OCI-LY7 (cell line): ENCODE measurements around the gene TBC1D10B. TPM values are rescaled to one million over a fixed set of nuclear protein-coding genes. Genes with fewer than 3 reads are reported as not detected.

ENCODE experiments used
- BruUV-seq: library from RNA; stranded (reverse); fragments of 400-500 nt; replicated peaks from 2 replicates; lab custom pipeline; 2021; lab: Mats Ljungman, UMichigan
- CTCF ChIA-PET: fragments of 300-600 bp; sonication (Branson Sonifier 250); formaldehyde crosslinking; loops from one replicate; lab custom pipeline; 2022; ENCODE audit warnings: antibody characterized with exemption; ENCODE audit not compliant: unreplicated experiment; lab: Charles Lee
- POLR2A ChIA-PET: fragments of 300-600 bp; sonication (Branson Sonifier 250); formaldehyde crosslinking; loops from one replicate; lab custom pipeline; 2022; ENCODE audit warnings: antibody characterized with exemption; lab: Charles Lee
- DNase-seq: peaks from one replicate; pipeline ENCODE4 v3.0.0-alpha.2; 2015; ENCODE audit warnings: low spot score
- H2AFZ ChIP-seq: fragments of 200-600 bp; sonication (generic), shearing (Covaris generic); 2 replicates; pipeline ENCODE4 v1.6.1; 2014; ENCODE audit warnings: mild to moderate bottlenecking, antibody characterized with exemption, low read length, moderate library complexity
- H3K27ac ChIP-seq: fragments of 200-600 bp; sonication (generic); 2 replicates; pipeline ENCODE4 v1.5.1; 2014; ENCODE audit warnings: mixed run types, low read depth, mild to moderate bottlenecking, moderate library complexity, low read length, inconsistent platforms; ENCODE audit not compliant: poor library complexity, severe bottlenecking
- H3K36me3 ChIP-seq: fragments of 200-600 bp; sonication (generic); 2 replicates; pipeline ENCODE4 v1.6.1; 2014; ENCODE audit warnings: mild to moderate bottlenecking, antibody characterized with exemption, low read length, moderate library complexity, mixed read lengths; ENCODE audit not compliant: insufficient read depth
- H3K4me1 ChIP-seq: fragments of 200-600 bp; sonication (generic); 2 replicates; pipeline ENCODE4 v1.5.1; 2014; ENCODE audit warnings: mild to moderate bottlenecking, low read length; ENCODE audit not compliant: insufficient read depth, poor library complexity, severe bottlenecking
- H3K4me2 ChIP-seq: fragments of 200-600 bp; sonication (generic); 2 replicates; pipeline ENCODE4 v1.6.1; 2014; ENCODE audit warnings: mild to moderate bottlenecking, low read length
- H3K4me3 ChIP-seq: fragments of 200-600 bp; sonication (generic); 2 replicates; pipeline ENCODE4 v1.5.1; 2014; ENCODE audit warnings: mild to moderate bottlenecking, low read depth, low read length; ENCODE audit not compliant: poor library complexity, severe bottlenecking
- H3K79me2 ChIP-seq: fragments of 200-600 bp; sonication (generic); 2 replicates; pipeline ENCODE4 v1.6.1; 2016; ENCODE audit warnings: low read depth, mild to moderate bottlenecking, low read length, moderate library complexity, mixed read lengths; ENCODE audit not compliant: insufficient read depth
- H3K9me2 ChIP-seq: fragments of 200-600 bp; sonication (generic); 2 replicates; pipeline ENCODE4 v1.6.1; 2016; ENCODE audit warnings: mild to moderate bottlenecking, low read length, mixed read lengths; ENCODE audit not compliant: insufficient read depth
- H3K9me3 ChIP-seq: fragments of 200-600 bp; sonication (generic); 2 replicates; pipeline ENCODE4 v1.6.1; 2014; ENCODE audit warnings: mild to moderate bottlenecking, mixed run types, low read length, mixed read lengths
- H4K20me1 ChIP-seq: fragments of 200-600 bp; sonication (generic); 2 replicates; pipeline ENCODE4 v1.6.1; 2014; ENCODE audit warnings: mild to moderate bottlenecking, antibody characterized with exemption, low read length, moderate library complexity, mixed read lengths; ENCODE audit not compliant: insufficient read depth
- CTCF ChIP-seq: fragments of 200-600 bp; sonication (generic); conservative IDR thresholded peaks from 2 replicates; pipeline ENCODE4 v1.5.1; 2014; ENCODE audit warnings: mild to moderate bottlenecking, antibody characterized with exemption, low read length, moderate library complexity, mixed read lengths
- EZH2phosphoT487 ChIP-seq: fragments of 200-600 bp; sonication (generic); IDR thresholded peaks from 2 replicates; pipeline ENCODE4 v1.6.1; 2018; ENCODE audit warnings: low read depth, borderline replicate concordance, mild to moderate bottlenecking, mixed run types, antibody characterized with exemption, low read length, moderate library complexity, mixed read lengths
- intact Hi-C: fragments of 100-400 bp; cut with micrococcal nuclease; formaldehyde crosslinking; loops from one replicate; pipeline ENCODE4 v1.10.0; 2022; ENCODE audit not compliant: unreplicated experiment
- total RNA-seq, 2 experiments: library from RNA; depleted of rRNA in 1 of 2; stranded (reverse); fragments of >200 nt in 1 of 2; shearing (Covaris generic) in 1 of 2; gene quantifications; 2 replicates each; pipeline ENCODE4 v1.2.3, GENCODE V29; 2014 to 2022

TBC1D10B gene
- total RNA-seq, 2 experiments from 2014 or later = 44.9 to 78.6 TPM

GRCh38 chr16:30377050-30377811 is 6.9 kb upstream of the TBC1D10B start:
- ChIA-PET CTCF (interaction anchor here (0.6 kb wide), 1 partner anchor 248 kb away, joined by 5 read pairs; no protein-coding TSS in a partner anchor), POLR2A (interaction anchor here (0.7 to 1.1 kb wide), 2 partner anchors 20 to 35 kb away, joined by 3 to 5 read pairs; no protein-coding TSS in a partner anchor)
- Histone ChIP-seq H3K4me1 (peaks cover 52% of the 10 kb centered on the region), H3K4me2 (peak overlapping the region; percentile 100), H3K9me3 (no peaks in the 10 kb centered on the region), H3K4me3 (peak overlapping the region; percentile 74), H2AFZ (no peak overlapping the region; the same call in 1 of the 2 replicates), H3K79me2 (peaks cover 31% of the 10 kb centered on the region; the same call in 1 of the 2 replicates), H4K20me1 (no peaks in the 10 kb centered on the region), H3K27ac (peak overlapping the region; percentile 97), H3K9me2 (no peaks in the 10 kb centered on the region), H3K36me3 (peaks cover 21% of the 10 kb centered on the region)
- TF ChIP-seq EZH2phosphoT487 (no peak), CTCF (no peak)
- no peak for DNase-seq
- no TSS peak for BruUV-seq
- intact Hi-C loops = loop anchor here (10.0 kb wide), 1 partner anchor 382 kb away; the partner anchor contains the start of genes HIRIP3 and INO80E

GRCh38 chr16:30376461-30376902 is 6.2 kb upstream of the TBC1D10B start:
- POLR2A ChIA-PET = interaction anchor here (1.1 kb wide), 1 partner anchor 35 kb away, joined by 3 read pairs; no protein-coding TSS in a partner anchor
- intact Hi-C loops = loop anchor here (10.0 kb wide), 1 partner anchor 382 kb away; the partner anchor contains the start of genes HIRIP3 and INO80E

GRCh38 chr16:30375864-30376263 is 5.6 kb upstream of the TBC1D10B start:
- Histone ChIP-seq H3K4me1 (peaks cover 55% of the 10 kb centered on the region), H2AFZ (no peak overlapping the region), H3K9me2 (no peaks in the 10 kb centered on the region), H3K36me3 (peaks cover 20% of the 10 kb centered on the region), H3K4me3 (no peak overlapping the region), H3K9me3 (no peaks in the 10 kb centered on the region), H3K4me2 (no peak overlapping the region), H4K20me1 (no peaks in the 10 kb centered on the region), H3K27ac (no peak overlapping the region), H3K79me2 (peaks cover 18% of the 10 kb centered on the region; the same call in 1 of the 2 replicates)
- BruUV-seq = no TSS peak
- POLR2A ChIA-PET = no interaction called here
- intact Hi-C loops = loop anchor here (10.0 kb wide), 1 partner anchor 381 kb away; the partner anchor contains the start of genes HIRIP3 and INO80E
- TF ChIP-seq EZH2phosphoT487 = no peak
- TF ChIP-seq CTCF = no peak
- CTCF ChIA-PET = no interaction called here
- DNase-seq = no peak

More at GRCh38 chr16:30376461-30376902, 6.2 kb upstream of the TBC1D10B start:
- Histone ChIP-seq H3K36me3 (peaks cover 21% of the 10 kb centered on the region), H3K4me1 (peaks cover 57% of the 10 kb centered on the region), H2AFZ (no peak overlapping the region), H3K79me2 (peaks cover 24% of the 10 kb centered on the region; the same call in 1 of the 2 replicates), H3K9me3 (no peaks in the 10 kb centered on the region), H3K4me3 (no peak overlapping the region), H4K20me1 (no peaks in the 10 kb centered on the region), H3K9me2 (no peaks in the 10 kb centered on the region), H3K4me2 (no peak overlapping the region), H3K27ac (no peak overlapping the region)
- TF ChIP-seq EZH2phosphoT487 = no peak
- no TSS peak for BruUV-seq
- CTCF ChIA-PET = no interaction called here
- DNase-seq = no peak
